Activated B cell treated with CpG ODN at 0.5 μM for 24 hours (primary cell): ENCODE results near the gene UMODL1. TPM values are rescaled to one million over a fixed set of nuclear protein-coding genes. Genes with fewer than 3 reads are reported as not detected.

Experiments
- ATAC-seq: fragments of 200-7000 bp; cut with Tn5 transposase; one replicate; pipeline ENCODE4 v1.10.0; 2021; ENCODE audit warnings: low read depth, mild to moderate bottlenecking, moderate library complexity
- CTCF ChIA-PET: fragments of 350-600 bp; sonication (Branson Sonifier 250); formaldehyde crosslinking; loops from one replicate; lab custom pipeline; 2021; ENCODE audit warnings: antibody characterized with exemption; lab: Charles Lee
- POLR2A ChIA-PET: fragments of 350-600 bp; sonication (Branson Sonifier 250); formaldehyde crosslinking; loops from one replicate; lab custom pipeline; 2021; ENCODE audit warnings: antibody characterized with exemption; lab: Charles Lee
- DNase-seq: peaks from one replicate; pipeline ENCODE4 v3.0.0; 2022
- H3K27ac Mint-ChIP-seq: one replicate; pipeline ENCODE4 v1.8.0; 2020; ENCODE audit warnings: mixed read lengths
- H3K27me3 Mint-ChIP-seq: one replicate; pipeline ENCODE4 v1.8.0; 2021; ENCODE audit warnings: mixed read lengths
- H3K36me3 Mint-ChIP-seq: one replicate; pipeline ENCODE4 v1.8.0; 2021; ENCODE audit warnings: low read depth, mixed read lengths
- H3K4me1 Mint-ChIP-seq: one replicate; pipeline ENCODE4 v1.8.0; 2021; ENCODE audit warnings: mixed read lengths
- H3K4me3 Mint-ChIP-seq: one replicate; pipeline ENCODE4 v1.8.0; 2020; ENCODE audit warnings: mild to moderate bottlenecking, mixed read lengths
- H3K9me3 Mint-ChIP-seq: one replicate; pipeline ENCODE4 v1.8.0; 2020; ENCODE audit warnings: mixed read lengths
- intact Hi-C: fragments of 100-400 bp; cut with micrococcal nuclease; formaldehyde crosslinking; loops from one replicate; pipeline ENCODE4 v1.15.1; 2024
- total RNA-seq: library from RNA; stranded (reverse); gene quantifications from 2 replicates; pipeline ENCODE4 v1.2.3, GENCODE V29; 2022
- TF ChIP-seq, protein P1 (sequence below): fragments of 200-600 bp; IDR thresholded peaks from one replicate; pipeline ENCODE4 v1.8.0; 2022; ENCODE audit warnings: antibody characterized with exemption, mild to moderate bottlenecking

Gene UMODL1
- total RNA-seq, 1 donor from 2014 or later = 0.04 TPM

GRCh38 chr21:42039911-42040351, 31.2 kb upstream of the UMODL1 start:
- POLR2A ChIA-PET = no interaction called here
- CTCF ChIA-PET = no interaction called here
- H3K9me3 Mint-ChIP-seq = no peaks in the 10 kb centered on the region
- DNase-seq = no peak
- H3K4me1 Mint-ChIP-seq = peaks cover 5% of the 10 kb centered on the region
- no peak overlapping the region for H3K27ac Mint-ChIP-seq
- TF ChIP-seq, protein P1, sequence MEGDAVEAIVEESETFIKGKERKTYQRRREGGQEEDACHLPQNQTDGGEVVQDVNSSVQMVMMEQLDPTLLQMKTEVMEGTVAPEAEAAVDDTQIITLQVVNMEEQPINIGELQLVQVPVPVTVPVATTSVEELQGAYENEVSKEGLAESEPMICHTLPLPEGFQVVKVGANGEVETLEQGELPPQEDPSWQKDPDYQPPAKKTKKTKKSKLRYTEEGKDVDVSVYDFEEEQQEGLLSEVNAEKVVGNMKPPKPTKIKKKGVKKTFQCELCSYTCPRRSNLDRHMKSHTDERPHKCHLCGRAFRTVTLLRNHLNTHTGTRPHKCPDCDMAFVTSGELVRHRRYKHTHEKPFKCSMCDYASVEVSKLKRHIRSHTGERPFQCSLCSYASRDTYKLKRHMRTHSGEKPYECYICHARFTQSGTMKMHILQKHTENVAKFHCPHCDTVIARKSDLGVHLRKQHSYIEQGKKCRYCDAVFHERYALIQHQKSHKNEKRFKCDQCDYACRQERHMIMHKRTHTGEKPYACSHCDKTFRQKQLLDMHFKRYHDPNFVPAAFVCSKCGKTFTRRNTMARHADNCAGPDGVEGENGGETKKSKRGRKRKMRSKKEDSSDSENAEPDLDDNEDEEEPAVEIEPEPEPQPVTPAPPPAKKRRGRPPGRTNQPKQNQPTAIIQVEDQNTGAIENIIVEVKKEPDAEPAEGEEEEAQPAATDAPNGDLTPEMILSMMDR = no peak
- intact Hi-C loops = no loop called here
- H3K36me3 Mint-ChIP-seq = no peaks in the 10 kb centered on the region
- no peak for ATAC-seq
- H3K4me3 Mint-ChIP-seq = no peak overlapping the region
- H3K27me3 Mint-ChIP-seq = no peaks in the 10 kb centered on the region

GRCh38 chr21:42040411-42041180, 30.5 kb upstream of the UMODL1 start:
- TF ChIP-seq, protein P1 = no peak
- ChIA-PET CTCF (no interaction called here), POLR2A (no interaction called here)
- H3K9me3 Mint-ChIP-seq = no peaks in the 10 kb centered on the region
- H3K27me3 Mint-ChIP-seq = no peaks in the 10 kb centered on the region
- peaks cover 5% of the 10 kb centered on the region for H3K4me1 Mint-ChIP-seq
- H3K36me3 Mint-ChIP-seq = no peaks in the 10 kb centered on the region
- DNase-seq = no peak
- H3K27ac Mint-ChIP-seq = no peak overlapping the region
- H3K4me3 Mint-ChIP-seq = no peak overlapping the region
- intact Hi-C loops = no loop called here
- no peak for ATAC-seq

GRCh38 chr21:42041246-42041645, 29.9 kb upstream of the UMODL1 start:
- ATAC-seq = no peak
- ChIA-PET CTCF (no interaction called here), POLR2A (no interaction called here)
- Mint-ChIP-seq H3K4me1 (peaks cover 5% of the 10 kb centered on the region), H3K4me3 (no peak overlapping the region), H3K27me3 (no peaks in the 10 kb centered on the region), H3K9me3 (no peaks in the 10 kb centered on the region), H3K36me3 (no peaks in the 10 kb centered on the region), H3K27ac (no peak overlapping the region)
- TF ChIP-seq, protein P1 = no peak
- intact Hi-C loops = no loop called here
- DNase-seq = no peak

- H3K9me3 Mint-ChIP-seq = no peaks in the 10 kb centered on the region
- ChIA-PET POLR2A (no interaction called here), CTCF (interaction anchor here (0.6 kb wide), 1 partner anchor 174 kb away, joined by 3 read pairs; no protein-coding TSS in a partner anchor)
- peaks cover 5% of the 10 kb centered on the region for H3K4me1 Mint-ChIP-seq
- no peaks in the 10 kb centered on the region for H3K27me3 Mint-ChIP-seq
- intact Hi-C loops = no loop called here
- no peaks in the 10 kb centered on the region for H3K36me3 Mint-ChIP-seq
- H3K4me3 Mint-ChIP-seq = no peak overlapping the region
- H3K27ac Mint-ChIP-seq = no peak overlapping the region
- ATAC-seq (no peak), DNase-seq (no peak)
- TF ChIP-seq, protein P1 = no peak
Measured at GRCh38 chr21:42041711-42042110, 29.4 kb upstream of the UMODL1 start.

- POLR2A ChIA-PET = no interaction called here
- Mint-ChIP-seq H3K4me1 (peaks cover 3% of the 10 kb centered on the region), H3K27ac (no peak overlapping the region), H3K4me3 (no peak overlapping the region), H3K9me3 (no peaks in the 10 kb centered on the region), H3K36me3 (no peaks in the 10 kb centered on the region), H3K27me3 (no peaks in the 10 kb centered on the region)
- ATAC-seq (no peak), DNase-seq (no peak)
- TF ChIP-seq, protein P1 = no peak
- CTCF ChIA-PET = no interaction called here
- intact Hi-C loops = no loop called here
Measured at GRCh38 chr21:42042651-42043050, 28.5 kb upstream of the UMODL1 start.
